Activated T-cell treated with anti-CD3 and anti-CD28 coated beads for 1 hour (primary cell): Measurements from ENCODE around the gene DDX41.

ENCODE experiments used
- DNase-seq: peaks from one replicate; pipeline ENCODE4 v3.0.0-alpha.2; 2020; ENCODE audit warnings: low read depth

The DDX41 gene

GRCh38 chr5:177512736-177513380 is 3.9 kb downstream of the DDX41 start:
- no peak for DNase-seq

- no peak for DNase-seq
These were observed 4.7 kb downstream of the DDX41 start for GRCh38 chr5:177511796-177512675.

DNA sequence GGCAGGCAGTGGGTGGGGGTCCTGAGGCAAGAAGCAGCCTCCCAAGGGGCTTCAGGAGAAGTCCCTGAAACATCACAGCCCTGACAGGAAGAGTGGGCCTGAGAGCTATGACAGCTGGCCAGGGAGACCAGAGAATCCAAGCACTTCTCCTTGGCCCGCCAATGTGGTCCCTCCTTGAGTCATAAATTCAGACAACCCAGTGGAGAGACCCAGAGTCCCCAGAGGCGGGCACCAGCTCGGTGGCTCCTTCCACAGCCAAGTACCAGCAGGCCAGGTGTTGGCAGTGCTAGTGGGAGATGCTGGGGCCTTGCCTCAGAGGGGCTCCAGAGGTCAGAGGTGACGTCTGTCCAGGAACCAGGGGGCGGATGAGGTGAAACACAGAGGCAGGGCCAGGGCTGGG is 5.6 kb downstream of the DDX41 start:
- no peak for DNase-seq

DNA sequence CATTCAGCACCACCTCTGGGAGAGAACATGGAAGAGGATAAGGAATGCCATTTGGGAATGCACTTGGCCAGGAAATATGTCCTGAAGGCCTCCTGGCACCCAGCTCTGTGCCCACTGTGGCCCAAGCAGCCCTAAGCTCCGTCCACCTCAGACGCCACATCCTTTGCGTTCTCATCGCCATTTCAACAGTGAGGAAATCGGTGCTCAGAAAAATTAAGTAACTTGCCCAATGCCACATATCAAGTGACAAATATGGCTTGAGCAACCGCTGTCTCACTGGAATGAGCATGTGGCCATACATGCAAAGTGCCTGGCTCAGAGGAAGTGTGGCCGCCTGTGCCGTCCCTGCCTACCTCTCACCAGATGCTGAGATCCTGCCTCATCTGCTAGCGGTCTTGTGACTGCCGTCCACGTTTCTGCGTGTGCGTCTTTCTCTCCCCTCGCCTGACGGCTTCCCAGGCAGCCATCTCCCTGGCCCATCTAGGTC is 6.2 kb downstream of the DDX41 start:
- no peak for DNase-seq

DNA sequence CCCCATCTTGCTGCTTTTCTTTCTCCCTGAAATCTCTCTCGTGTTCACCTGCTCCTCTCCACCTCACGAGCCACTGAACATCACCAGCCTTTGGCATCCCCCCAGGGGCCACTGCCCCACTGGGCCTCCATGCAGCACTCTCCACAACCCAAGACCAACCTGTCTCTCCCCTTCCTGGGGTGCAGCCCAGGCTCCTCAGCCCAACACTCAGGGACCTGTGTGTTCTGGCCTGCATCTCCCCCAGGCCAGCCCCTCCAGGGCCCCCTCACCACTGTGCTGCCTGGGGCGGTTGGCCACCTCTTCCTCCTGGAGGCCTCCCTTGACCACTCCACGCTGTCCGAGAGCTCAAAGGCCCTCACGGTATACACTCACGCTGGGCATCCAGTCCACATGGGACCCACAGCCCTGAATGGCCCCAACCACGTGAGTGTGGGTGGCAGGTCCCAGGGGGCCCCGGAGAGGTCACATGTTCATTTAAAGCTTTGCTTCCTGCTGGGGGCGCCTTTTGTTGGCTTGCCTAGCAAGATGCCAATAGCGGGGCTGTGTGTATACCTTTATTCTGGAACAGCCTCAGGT is 6.7 kb downstream of the DDX41 start:
- no peak for DNase-seq

GRCh38 chr5:177509381-177509951 is 7.3 kb downstream of the DDX41 start, which contains the start of gene DOK3:
Gene DOK3 (minus strand): TSS chr5:177509826. CDS start chr5:177509540, 286 bp downstream.
- no peak for DNase-seq

GRCh38 chr5:177508837-177509236 is 7.9 kb downstream of the DDX41 start:
- DNase-seq, result no peak

GRCh38 chr5:177508221-177508611 is 8.5 kb downstream of the DDX41 start:
- no peak for DNase-seq

DNA sequence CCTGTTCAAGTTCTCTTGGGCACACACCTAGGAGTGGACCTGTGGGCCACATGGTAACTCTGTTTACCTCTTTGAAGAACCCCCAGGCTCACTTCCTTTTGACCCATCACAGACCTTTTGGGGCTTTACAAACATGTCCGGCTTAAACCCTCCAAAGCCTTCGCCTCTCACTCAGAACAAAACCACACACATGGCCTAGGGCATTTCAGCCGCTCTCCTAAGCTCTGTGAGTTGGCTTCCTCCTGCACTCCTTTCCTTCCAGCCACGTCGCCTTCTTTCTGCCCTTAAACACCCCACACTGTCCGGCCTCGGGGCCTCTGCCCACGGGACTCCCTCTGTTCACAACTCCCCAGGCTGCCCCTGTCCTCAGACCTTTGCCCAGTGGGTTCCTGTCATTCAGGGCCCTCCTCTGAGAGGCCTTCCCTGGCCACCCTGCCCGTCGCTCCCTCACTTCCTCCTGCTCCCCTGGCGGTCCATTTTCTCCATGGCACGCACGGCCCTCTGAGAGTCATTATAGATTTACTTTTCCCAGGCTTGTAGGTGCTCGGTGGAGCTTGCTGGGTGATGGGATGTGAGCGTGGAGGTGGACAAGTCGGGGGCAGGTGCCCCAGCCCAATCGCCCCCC is 9.1 kb downstream of the DDX41 start:
- DNase-seq, result no peak

- no peak for DNase-seq
These were observed 9.6 kb downstream of the DDX41 start for GRCh38 chr5:177507165-177507564.

GRCh38 chr5:177505075-177505474 is 11.7 kb downstream of the DDX41 start:
- no peak for DNase-seq

- DNase-seq, result no peak
These were observed 12.4 kb downstream of the DDX41 start for GRCh38 chr5:177504086-177505056.

DNA sequence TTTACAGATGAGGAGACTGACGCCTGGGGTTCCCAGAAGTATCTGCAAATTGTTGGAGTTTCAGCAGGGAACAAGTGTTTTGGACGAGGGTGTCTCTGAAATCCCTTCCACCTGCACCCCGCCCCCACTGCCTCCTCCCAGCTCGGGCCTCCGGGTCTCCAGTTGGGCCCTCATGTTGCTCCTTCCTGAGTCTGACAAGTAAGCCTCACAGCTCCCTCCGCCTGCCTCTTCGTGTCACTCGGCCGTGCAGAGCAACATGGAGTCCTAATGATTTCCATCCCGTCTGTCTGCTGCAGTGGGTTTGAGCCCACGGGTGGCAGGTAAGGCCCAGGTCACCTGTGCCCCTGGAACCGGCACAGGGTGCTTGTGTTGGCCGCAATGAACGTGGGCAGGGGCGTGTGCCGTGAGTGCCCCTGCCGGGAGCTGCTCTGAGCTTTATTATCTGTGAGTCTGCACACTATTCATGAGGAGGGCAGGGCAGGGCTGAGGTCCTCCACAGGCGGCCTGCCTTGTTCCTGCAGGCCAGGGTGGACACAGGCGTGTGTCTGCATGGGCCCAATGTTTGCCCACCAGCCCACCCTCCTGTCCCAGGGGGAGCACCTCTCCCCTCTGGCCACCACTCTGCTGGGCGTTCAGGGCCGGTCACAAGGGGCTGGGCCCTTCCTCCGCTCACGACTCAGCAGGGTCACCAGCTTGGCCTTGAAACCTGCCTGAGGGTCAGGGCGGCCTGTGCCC is 13.2 kb downstream of the DDX41 start:
- DNase-seq, result no peak

DNA sequence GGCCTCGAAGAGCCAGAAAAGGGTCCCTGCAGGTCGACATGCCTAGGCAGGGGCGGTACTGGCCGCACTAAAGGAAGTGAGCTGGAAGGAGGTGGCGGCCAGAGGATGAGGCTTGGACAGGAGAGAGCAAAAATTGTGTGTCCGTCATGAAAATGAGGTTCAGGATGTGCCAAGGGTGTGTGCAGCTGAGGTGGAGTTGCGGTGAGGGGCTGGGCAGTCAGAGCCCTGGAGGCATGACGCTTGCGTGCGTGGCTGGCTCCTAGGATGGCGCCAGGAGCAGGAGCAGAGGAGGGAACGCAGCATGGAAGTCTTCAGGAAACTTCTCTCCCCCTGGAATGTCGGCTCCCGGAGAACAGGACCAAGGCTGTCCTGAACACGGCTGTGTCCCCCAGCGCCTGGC is 13.9 kb downstream of the DDX41 start:
- DNase-seq, result no peak

DNA sequence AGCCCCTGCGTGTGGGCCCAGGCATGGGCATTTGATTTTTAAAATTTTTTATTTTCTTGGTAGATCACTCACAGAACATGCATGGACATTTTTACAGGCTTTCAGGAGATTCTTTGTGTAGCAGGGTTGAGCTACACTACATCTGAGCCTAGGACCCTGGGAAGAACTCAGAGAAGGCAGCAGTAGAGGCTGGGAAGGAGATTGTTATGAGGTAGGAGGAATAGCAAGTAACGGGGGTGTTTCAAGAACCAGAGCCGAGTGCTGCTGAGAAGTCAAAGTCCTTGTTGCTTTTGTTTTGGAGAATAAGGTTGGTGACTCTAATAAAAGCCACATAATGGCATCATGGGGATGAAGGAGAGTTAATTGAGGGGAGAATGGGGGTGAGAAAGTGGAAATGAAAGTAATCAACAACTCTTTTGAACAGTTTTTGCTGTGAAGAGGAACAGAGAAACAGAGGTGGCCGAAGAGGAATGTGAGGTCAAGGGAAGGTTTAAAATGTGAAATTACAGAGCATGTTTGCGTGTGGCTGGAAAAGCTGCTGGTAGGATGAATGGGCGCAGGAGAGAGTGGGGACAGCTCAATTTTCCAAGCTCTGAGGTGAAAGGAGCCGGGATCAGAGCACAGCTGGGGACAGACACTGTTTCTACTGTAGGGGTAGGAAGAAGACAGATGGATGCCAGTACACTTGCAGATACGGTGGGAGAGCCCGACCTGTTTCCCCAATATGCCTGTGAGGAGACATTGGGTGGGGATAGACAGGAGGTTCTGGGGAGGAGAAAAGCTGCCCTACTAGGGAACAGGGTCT is 14.7 kb downstream of the DDX41 start:
- DNase-seq, result no peak

DNA sequence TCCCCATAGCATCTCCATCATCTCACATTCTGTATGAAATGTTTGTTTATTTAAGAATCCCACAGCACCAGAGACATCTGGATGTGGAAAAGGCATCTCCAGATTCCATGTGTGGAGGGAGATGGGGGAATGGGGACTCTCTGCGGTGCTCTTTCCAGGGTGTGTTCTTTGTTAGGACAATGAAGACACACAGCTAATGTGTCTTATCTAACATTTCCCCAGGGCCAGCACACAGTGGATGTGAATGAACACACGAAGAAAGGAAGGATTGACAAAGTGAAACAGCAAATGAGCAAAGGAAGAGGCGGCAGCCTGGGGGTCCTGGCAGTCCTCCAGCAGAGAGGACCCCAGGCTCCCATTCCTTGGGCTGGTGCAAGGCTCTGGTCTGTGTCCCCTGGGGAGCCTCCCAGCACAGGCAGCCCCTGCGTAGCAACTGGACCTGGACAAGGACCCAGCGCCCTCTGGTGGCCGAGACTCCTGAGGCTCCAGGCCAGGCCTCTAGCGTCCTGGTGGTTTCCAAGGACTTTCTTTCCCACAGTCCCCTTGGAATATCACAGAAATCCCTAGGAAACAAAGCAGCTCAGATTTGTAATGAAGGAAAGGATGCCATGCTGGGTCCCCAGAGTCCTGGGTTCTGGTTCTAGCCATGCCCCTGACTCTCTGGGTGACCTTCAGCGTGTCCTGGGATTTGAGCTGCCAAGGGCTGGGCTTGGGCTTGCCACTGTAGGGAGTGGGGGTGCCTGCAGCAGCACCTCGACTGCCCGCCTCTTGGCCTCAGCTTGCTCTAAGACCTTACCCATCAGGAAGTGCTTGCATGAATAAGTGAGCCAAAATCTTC is 15.9 kb downstream of the DDX41 start:
- DNase-seq, result peak; percentile 86

- no peak for DNase-seq
These were observed 16.9 kb downstream of the DDX41 start for GRCh38 chr5:177499842-177500241.

DNA sequence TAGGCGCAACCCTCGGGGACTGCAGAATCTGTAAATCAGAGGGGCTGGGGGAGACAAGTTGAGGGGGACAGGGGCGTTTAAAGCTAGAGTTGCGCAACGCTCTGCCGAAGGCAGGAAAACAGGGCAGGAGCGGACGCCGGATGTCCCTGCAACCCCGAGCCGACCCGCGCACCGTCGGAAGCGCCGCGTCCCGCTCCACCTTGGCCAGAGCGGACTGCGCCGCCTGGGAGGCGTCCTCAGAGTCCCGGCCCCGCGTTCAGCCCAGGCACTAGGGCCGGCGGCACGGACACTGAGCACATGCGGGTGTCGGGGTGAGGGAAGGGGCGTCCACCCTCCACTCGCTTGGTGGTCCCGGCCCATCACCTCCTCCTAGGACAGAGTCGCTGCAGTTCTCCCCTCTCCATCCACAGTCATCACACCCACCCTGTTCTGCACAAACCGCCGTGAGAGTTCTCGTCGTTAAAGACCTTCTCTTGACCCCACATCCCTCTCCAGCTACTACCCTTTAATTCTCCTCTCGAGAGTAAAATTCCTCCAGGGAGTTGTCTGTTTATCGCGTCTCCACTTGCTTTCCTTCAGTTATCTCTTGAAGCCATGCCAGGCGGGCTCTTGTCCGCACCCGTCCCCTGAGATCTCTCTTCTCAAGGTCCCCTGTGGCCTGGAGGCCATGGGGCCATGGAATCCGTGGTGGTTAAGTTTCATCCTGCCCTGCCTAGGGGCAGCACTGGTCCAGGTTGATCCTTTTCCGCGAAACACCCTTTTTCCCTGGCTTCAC is 18.6 kb downstream of the DDX41 start:
- DNase-seq, result no peak
